ENCODE results near the gene CCDC7. TPM values are rescaled to one million over a fixed set of nuclear protein-coding genes. Genes with fewer than 3 reads are reported as not detected.
"Not testable (repeated sequence)": the region's sequence is repeated elsewhere in the genome, so short reads cannot be mapped to it uniquely, and the experiment has no call there.

Gene CCDC7
- total RNA-seq, 1 donor from 2014 or later, result 9.0 TPM

- no peak for DNase-seq (ENCODE audit: extremely low spot score, unreplicated experiment)
Measured at GRCh38 chr10:32548208-32548607, 102.3 kb downstream of the CCDC7 start.

GRCh38 chr10:32556783-32557395 lies 110.9 kb downstream of the CCDC7 start:
- no peak overlapping the region for H3K27ac Mint-ChIP-seq
- H3K27me3 Mint-ChIP-seq, result no peaks in the 10 kb centered on the region
- H3K4me1 Mint-ChIP-seq (ENCODE audit: unreplicated experiment), result no peaks in the 10 kb centered on the region
- H3K36me3 Mint-ChIP-seq, result no peaks in the 10 kb centered on the region
- H3K4me3 Mint-ChIP-seq, result no peak overlapping the region
- TF ChIP-seq, protein P1, sequence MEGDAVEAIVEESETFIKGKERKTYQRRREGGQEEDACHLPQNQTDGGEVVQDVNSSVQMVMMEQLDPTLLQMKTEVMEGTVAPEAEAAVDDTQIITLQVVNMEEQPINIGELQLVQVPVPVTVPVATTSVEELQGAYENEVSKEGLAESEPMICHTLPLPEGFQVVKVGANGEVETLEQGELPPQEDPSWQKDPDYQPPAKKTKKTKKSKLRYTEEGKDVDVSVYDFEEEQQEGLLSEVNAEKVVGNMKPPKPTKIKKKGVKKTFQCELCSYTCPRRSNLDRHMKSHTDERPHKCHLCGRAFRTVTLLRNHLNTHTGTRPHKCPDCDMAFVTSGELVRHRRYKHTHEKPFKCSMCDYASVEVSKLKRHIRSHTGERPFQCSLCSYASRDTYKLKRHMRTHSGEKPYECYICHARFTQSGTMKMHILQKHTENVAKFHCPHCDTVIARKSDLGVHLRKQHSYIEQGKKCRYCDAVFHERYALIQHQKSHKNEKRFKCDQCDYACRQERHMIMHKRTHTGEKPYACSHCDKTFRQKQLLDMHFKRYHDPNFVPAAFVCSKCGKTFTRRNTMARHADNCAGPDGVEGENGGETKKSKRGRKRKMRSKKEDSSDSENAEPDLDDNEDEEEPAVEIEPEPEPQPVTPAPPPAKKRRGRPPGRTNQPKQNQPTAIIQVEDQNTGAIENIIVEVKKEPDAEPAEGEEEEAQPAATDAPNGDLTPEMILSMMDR (conservative IDR thresholded peaks at IDR 0.05), result no peak
- no peaks in the 10 kb centered on the region for H3K9me3 Mint-ChIP-seq
- DNase-seq (ENCODE audit: extremely low spot score, unreplicated experiment), result no peak

More at GRCh38 chr10:32548208-32548607, 102.3 kb downstream of the CCDC7 start:
- TF ChIP-seq, protein P1 (conservative IDR thresholded peaks at IDR 0.05), result no peak
- H3K4me1 Mint-ChIP-seq (ENCODE audit: unreplicated experiment), result no peaks in the 10 kb centered on the region
- H3K27ac Mint-ChIP-seq, result no peak overlapping the region
- H3K9me3 Mint-ChIP-seq, result peaks cover 5% of the 10 kb centered on the region
- H3K36me3 Mint-ChIP-seq, result no peaks in the 10 kb centered on the region
- no peaks in the 10 kb centered on the region for H3K27me3 Mint-ChIP-seq
- no peak overlapping the region for H3K4me3 Mint-ChIP-seq

DNA sequence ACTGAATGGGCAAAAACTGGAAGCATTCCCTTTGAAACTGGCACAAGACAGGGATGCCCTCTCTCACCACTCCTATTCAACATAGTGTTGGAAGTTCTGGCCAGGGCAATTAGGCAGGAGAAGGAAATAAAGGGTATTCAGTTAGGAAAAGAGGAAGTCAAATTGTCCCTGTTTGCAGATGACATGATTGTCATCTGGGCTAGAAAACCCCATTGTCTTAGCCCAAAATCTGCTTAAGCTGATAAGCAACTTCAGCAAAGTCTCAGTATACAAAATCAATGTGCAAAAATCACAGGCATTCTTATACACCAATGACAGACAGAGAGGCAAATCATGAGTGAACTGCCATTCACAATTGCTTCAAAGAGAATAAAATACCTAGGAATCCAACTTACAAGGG lies 116.8 kb downstream of the CCDC7 start:
- not testable (repeated sequence) for H3K27ac Mint-ChIP-seq; H3K9me3 Mint-ChIP-seq; DNase-seq (ENCODE audit: extremely low spot score, unreplicated experiment); H3K36me3 Mint-ChIP-seq; H3K4me3 Mint-ChIP-seq; H3K4me1 Mint-ChIP-seq (ENCODE audit: unreplicated experiment); H3K27me3 Mint-ChIP-seq

DNA sequence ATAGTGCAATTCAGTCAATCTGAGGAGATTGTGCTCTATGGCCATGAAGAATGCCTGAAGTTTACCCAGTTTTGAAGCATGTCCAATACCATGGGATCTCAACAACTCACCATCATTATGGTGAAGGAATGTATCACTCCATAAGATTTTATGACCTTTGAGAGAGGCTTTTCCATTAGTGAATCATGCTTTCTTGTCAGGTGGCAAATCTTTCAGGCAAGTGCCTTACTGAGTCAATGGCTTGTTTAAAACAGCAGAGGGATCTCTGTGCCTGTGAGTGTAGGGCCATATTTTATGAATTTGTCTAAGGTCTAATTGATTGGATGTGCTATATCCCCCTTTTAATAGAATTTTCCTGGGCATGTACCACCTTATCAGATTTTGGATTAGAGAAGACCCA lies 131.5 kb downstream of the CCDC7 start:
- H3K36me3 Mint-ChIP-seq, result no peaks in the 10 kb centered on the region
- no peaks in the 10 kb centered on the region for H3K9me3 Mint-ChIP-seq
- H3K27ac Mint-ChIP-seq, result no peak overlapping the region
- no peak overlapping the region for H3K4me3 Mint-ChIP-seq
- H3K4me1 Mint-ChIP-seq (ENCODE audit: unreplicated experiment), result no peaks in the 10 kb centered on the region
- H3K27me3 Mint-ChIP-seq, result no peaks in the 10 kb centered on the region
- TF ChIP-seq, protein P1 (conservative IDR thresholded peaks at IDR 0.05), result no peak
- no peak for DNase-seq (ENCODE audit: extremely low spot score, unreplicated experiment)

DNA sequence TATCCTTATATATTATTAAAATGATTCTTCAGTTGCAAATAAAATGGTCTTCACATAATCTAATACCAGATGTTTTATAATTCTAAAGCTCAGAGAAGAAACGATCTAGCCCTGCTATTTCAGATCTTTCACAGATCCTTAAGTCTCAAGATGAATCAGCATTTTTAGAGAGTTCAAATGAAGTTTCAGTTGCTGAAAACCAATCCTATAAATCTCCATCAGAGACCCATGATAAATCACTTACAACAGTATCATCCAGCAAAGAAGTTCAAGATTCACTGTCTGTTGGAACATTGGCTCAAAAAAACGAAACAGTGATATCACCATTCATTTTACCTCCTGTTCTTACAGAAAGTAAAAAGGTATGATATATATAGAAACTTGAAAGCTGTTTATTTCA lies 137.0 kb downstream of the CCDC7 start:
- H3K27ac Mint-ChIP-seq, result peak overlapping the region; percentile 11
- H3K4me3 Mint-ChIP-seq, result no peak overlapping the region
- DNase-seq (ENCODE audit: extremely low spot score, unreplicated experiment), result no peak
- no peaks in the 10 kb centered on the region for H3K4me1 Mint-ChIP-seq (ENCODE audit: unreplicated experiment)
- H3K27me3 Mint-ChIP-seq, result no peaks in the 10 kb centered on the region
- H3K36me3 Mint-ChIP-seq, result no peaks in the 10 kb centered on the region
- TF ChIP-seq, protein P1 (conservative IDR thresholded peaks at IDR 0.05), result no peak
- no peaks in the 10 kb centered on the region for H3K9me3 Mint-ChIP-seq

DNA sequence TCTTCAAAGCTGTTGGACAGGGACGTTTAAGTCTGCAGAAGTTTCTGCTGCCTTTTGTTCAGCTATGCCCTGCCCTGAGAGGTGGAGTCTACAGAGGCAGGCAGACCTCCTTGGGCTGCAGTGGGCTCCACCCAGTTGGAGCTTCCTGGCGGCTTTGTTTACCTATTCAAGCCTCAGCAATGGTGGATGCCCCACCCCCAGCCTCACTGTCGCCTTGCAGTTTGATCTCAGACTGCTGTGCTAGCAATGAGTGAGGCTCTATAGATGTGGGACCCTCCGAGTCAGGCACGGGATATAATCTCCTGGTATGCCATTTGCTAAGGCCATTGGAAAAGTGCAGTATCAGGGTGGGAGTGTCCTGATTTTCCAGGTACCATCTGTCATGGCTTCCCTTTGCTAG lies 152.1 kb downstream of the CCDC7 start:
- not testable (repeated sequence) for DNase-seq (ENCODE audit: extremely low spot score, unreplicated experiment); H3K4me3 Mint-ChIP-seq; H3K9me3 Mint-ChIP-seq; H3K27me3 Mint-ChIP-seq; H3K4me1 Mint-ChIP-seq (ENCODE audit: unreplicated experiment); H3K27ac Mint-ChIP-seq
- H3K36me3 Mint-ChIP-seq, result peaks cover 10% of the 10 kb centered on the region

DNA sequence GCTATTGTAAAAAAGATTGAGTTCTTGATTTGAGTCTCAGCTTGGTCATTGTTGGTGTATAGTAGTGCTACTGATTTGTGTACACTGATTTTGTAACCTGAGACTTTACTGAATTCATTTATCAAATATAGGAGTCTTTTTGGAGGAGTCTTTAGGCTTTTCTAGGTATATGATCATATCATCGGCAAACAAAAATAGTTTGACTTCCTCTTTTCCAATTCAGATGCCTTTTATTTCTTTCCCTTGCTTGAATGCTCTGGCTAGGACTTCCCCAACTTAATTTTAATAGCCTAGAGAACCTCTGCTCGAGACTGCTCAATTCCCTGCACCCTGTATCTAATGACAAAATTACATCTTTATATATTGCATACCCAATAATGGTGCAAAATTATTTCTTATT lies 154.4 kb downstream of the CCDC7 start:
- no peaks in the 10 kb centered on the region for H3K4me1 Mint-ChIP-seq (ENCODE audit: unreplicated experiment)
- no peak overlapping the region for H3K4me3 Mint-ChIP-seq
- peaks cover 5% of the 10 kb centered on the region for H3K9me3 Mint-ChIP-seq
- TF ChIP-seq, protein P1 (conservative IDR thresholded peaks at IDR 0.05), result no peak
- H3K27ac Mint-ChIP-seq, result no peak overlapping the region
- H3K36me3 Mint-ChIP-seq, result peaks cover 10% of the 10 kb centered on the region
- DNase-seq (ENCODE audit: extremely low spot score, unreplicated experiment), result no peak
- no peaks in the 10 kb centered on the region for H3K27me3 Mint-ChIP-seq

DNA sequence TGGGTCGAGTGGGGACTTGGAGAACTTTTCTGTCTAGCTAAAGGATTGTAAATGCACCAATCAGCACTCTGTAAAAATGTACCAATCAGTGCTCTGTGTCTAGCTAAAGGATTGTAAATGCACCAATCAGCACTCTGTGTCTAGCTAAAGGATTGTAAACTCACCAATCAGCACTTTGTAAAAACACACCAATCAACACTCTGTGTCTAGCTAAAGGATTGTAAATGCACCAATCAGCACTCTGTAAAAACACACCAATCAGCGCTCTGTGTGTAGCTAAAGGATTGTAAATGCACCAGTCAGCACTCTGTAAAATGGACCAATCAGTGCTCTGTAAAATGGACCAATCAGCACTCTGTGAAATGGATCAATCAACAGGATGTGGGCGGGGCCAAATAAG lies 155.6 kb downstream of the CCDC7 start:
- not testable (repeated sequence) for H3K9me3 Mint-ChIP-seq; DNase-seq (ENCODE audit: extremely low spot score, unreplicated experiment); H3K4me1 Mint-ChIP-seq (ENCODE audit: unreplicated experiment); H3K27me3 Mint-ChIP-seq; H3K4me3 Mint-ChIP-seq; H3K27ac Mint-ChIP-seq
- H3K36me3 Mint-ChIP-seq, result peaks cover 10% of the 10 kb centered on the region
